WTC11 (cell line): ENCODE results near the gene HOXD10. TPM values are rescaled to one million over a fixed set of nuclear protein-coding genes. Genes with fewer than 3 reads are reported as not detected.
A peak's percentile ranks its signal among the peaks of the same experiment; 100 is the strongest.

Source experiments
- ATAC-seq: fragments of 200-7000 bp; cut with Tn5 transposase; 2 replicates; pipeline ENCODE4 v1.10.0; 2021; ENCODE audit warnings: mild to moderate bottlenecking, moderate library complexity
- CTCF ChIA-PET: fragments of 300-600 bp; sonication (Branson Sonifier 250); formaldehyde crosslinking; loops from one replicate; lab custom pipeline; 2021; ENCODE audit warnings: antibody characterized with exemption; lab: Charles Lee
- POLR2A ChIA-PET: fragments of 350-600 bp; sonication (Branson Sonifier 250); formaldehyde crosslinking; loops from one replicate; lab custom pipeline; 2021; ENCODE audit warnings: antibody characterized with exemption; lab: Charles Lee
- DNase-seq: peaks from one replicate; pipeline ENCODE4 v3.0.0; 2021; ENCODE audit warnings: low spot score
- H3K27ac Mint-ChIP-seq: 2 replicates; pipeline ENCODE4 v1.8.0; 2021; ENCODE audit warnings: mixed read lengths
- H3K27me3 Mint-ChIP-seq: 2 replicates; pipeline ENCODE4 v1.8.0; 2021; ENCODE audit warnings: low read depth, mild to moderate bottlenecking, moderate library complexity, mixed read lengths
- H3K36me3 Mint-ChIP-seq: 2 replicates; pipeline ENCODE4 v1.8.0; 2021; ENCODE audit warnings: mixed read lengths
- H3K4me1 Mint-ChIP-seq: 2 replicates; pipeline ENCODE4 v1.8.0; 2022; ENCODE audit warnings: mixed read lengths
- H3K4me3 Mint-ChIP-seq: 2 replicates; pipeline ENCODE4 v1.8.0; 2021; ENCODE audit warnings: mild to moderate bottlenecking, moderate library complexity, mixed read lengths
- H3K9me3 Mint-ChIP-seq: 2 replicates; pipeline ENCODE4 v1.8.0; 2021; ENCODE audit warnings: mixed read lengths
- ARID4B ChIP-seq: sonication (generic); formaldehyde crosslinking; IDR thresholded peaks from 2 replicates; pipeline ENCODE4 v1.8.0; 2023; ENCODE audit warnings: missing genetic modification reagents, mild to moderate bottlenecking, borderline replicate concordance
- CDX4 ChIP-seq: fragments of 250-450 bp; sonication (Bioruptor Pico); IDR thresholded peaks from 2 replicates; pipeline ENCODE4 v1.9.0; 2021; ENCODE audit warnings: moderate library complexity, mild to moderate bottlenecking, inconsistent platforms, borderline replicate concordance
- CREB1 ChIP-seq: sonication (generic); formaldehyde crosslinking; IDR thresholded peaks from 2 replicates; pipeline ENCODE4 v1.8.0; 2023; ENCODE audit warnings: mild to moderate bottlenecking, missing genetic modification reagents
- CTCF ChIP-seq: fragments of 200-600 bp; IDR thresholded peaks from 2 replicates; pipeline ENCODE4 v1.8.0; 2022; ENCODE audit warnings: antibody characterized with exemption
- MLX ChIP-seq: sonication (generic); formaldehyde crosslinking; IDR thresholded peaks from 2 replicates; pipeline ENCODE4 v1.8.1; 2023; ENCODE audit warnings: mild to moderate bottlenecking, missing genetic modification reagents, moderate library complexity
- PREB ChIP-seq: sonication (generic); formaldehyde crosslinking; IDR thresholded peaks from 2 replicates; pipeline ENCODE4 v1.8.1; 2022; ENCODE audit warnings: mild to moderate bottlenecking, missing genetic modification reagents, moderate library complexity, borderline replicate concordance
- SMAD3 ChIP-seq: sonication (generic); formaldehyde crosslinking; IDR thresholded peaks from 2 replicates; pipeline ENCODE4 v1.8.0; 2022; ENCODE audit warnings: missing genetic modification reagents, mild to moderate bottlenecking, borderline replicate concordance
- SP1 ChIP-seq: sonication (generic); formaldehyde crosslinking; conservative IDR thresholded peaks from 2 replicates; pipeline ENCODE4 v1.8.1; 2022; ENCODE audit warnings: missing genetic modification reagents
- TCF7 ChIP-seq: sonication (generic); formaldehyde crosslinking; IDR thresholded peaks from 2 replicates; pipeline ENCODE4 v1.8.0; 2022; ENCODE audit warnings: mild to moderate bottlenecking, low read depth, missing genetic modification reagents, moderate library complexity
- ZMAT4 ChIP-seq: fragments of 250-450 bp; sonication (Bioruptor Pico); IDR thresholded peaks from 2 replicates; pipeline ENCODE4 v1.9.0; 2021; ENCODE audit warnings: mild to moderate bottlenecking
- ZNF423 ChIP-seq: fragments of 250-450 bp; sonication (Bioruptor Pico); IDR thresholded peaks from 2 replicates; pipeline ENCODE4 v2.1.2; 2022; ENCODE audit warnings: mild to moderate bottlenecking, moderate library complexity
- total RNA-seq: library from RNA; stranded (reverse); gene quantifications from 3 replicates; pipeline ENCODE4 v1.2.3, GENCODE V29; 2021

HOXD10 gene
- total RNA-seq, 1 experiment from 2014 or later: not detected

- TF ChIP-seq ARID4B (no peak), SP1 (CRISPR knock-in tag) (no peak), CDX4 (CRISPR knock-in tag) (no peak)
These were observed 12.7 kb upstream of the HOXD10 start (continued) for GRCh38 chr2:176103742-176104315.

- no peak for DNase-seq
- Mint-ChIP-seq H3K4me3 (peak overlapping the region; percentile 60), H3K27me3 (peaks cover 98% of the 10 kb centered on the region), H3K36me3 (no peaks in the 10 kb centered on the region), H3K9me3 (no peaks in the 10 kb centered on the region), H3K4me1 (peaks cover 49% of the 10 kb centered on the region), H3K27ac (no peak overlapping the region)
- ATAC-seq: 0 out of 2 replicates have a peak, but pooled peaks have one; percentile 3
- TF ChIP-seq SMAD3 (CRISPR knock-in tag): no peak
- no peak for TF ChIP-seq ZMAT4 (CRISPR knock-in tag)
- no peak for TF ChIP-seq TCF7 (CRISPR knock-in tag)
- 0 out of 2 replicates have a peak, but pooled peaks have one; percentile 38 for TF ChIP-seq CDX4 (CRISPR knock-in tag)
- ChIA-PET POLR2A (no interaction called here), CTCF (interaction anchor here (0.6 to 1.6 kb wide), 8 partner anchors 14 to 533 kb away, joined by 3 to 4 read pairs (median 3); partner anchors contain the start of gene LNPK)
These were observed 12.1 kb upstream of the HOXD10 start for GRCh38 chr2:176104316-176105077.

- Mint-ChIP-seq H3K27ac (no peak overlapping the region), H3K27me3 (peaks cover 98% of the 10 kb centered on the region), H3K36me3 (no peaks in the 10 kb centered on the region), H3K9me3 (no peaks in the 10 kb centered on the region), H3K4me3 (peak overlapping the region; percentile 60), H3K4me1 (peaks cover 46% of the 10 kb centered on the region)
- TF ChIP-seq TCF7 (CRISPR knock-in tag) (no peak), SP1 (CRISPR knock-in tag) (no peak), PREB (CRISPR knock-in tag) (no peak), MLX (CRISPR knock-in tag) (no peak), CTCF (no peak), ZNF423 (no peak), CREB1 (no peak)
- ATAC-seq (peak; percentile 25), DNase-seq (no peak)
- POLR2A ChIA-PET: no interaction called here
- CTCF ChIA-PET: interaction anchor here (0.8 to 2.4 kb wide), 6 partner anchors 8 to 66 kb away, joined by 3 to 14 read pairs (median 3); no protein-coding TSS in a partner anchor
These were observed 11.4 kb upstream of the HOXD10 start for GRCh38 chr2:176105078-176105729.
